Activated CD8-positive, alpha-beta T cell treated with anti-CD3 and anti-CD28 coated beads, Interleukin-2, amount 10 ng/mL, durations not matched to agents 7 days and 5 days (primary cell): Measurements from ENCODE around the gene MRTFA. TPM values are rescaled to one million over a fixed set of nuclear protein-coding genes. Genes with fewer than 3 reads are reported as not detected.

ENCODE experiments used
- ATAC-seq: fragments of 150-1000 bp; cut with Tn5 transposase; one replicate; pipeline ENCODE4 v1.10.0; 2021; ENCODE audit warnings: moderate library complexity
- CTCF ChIA-PET: fragments of 350-600 bp; sonication (Branson Sonifier 250); formaldehyde crosslinking; loops from one replicate; lab custom pipeline; 2021; ENCODE audit warnings: antibody characterized with exemption; lab: Charles Lee
- POLR2A ChIA-PET: fragments of 350-600 bp; sonication (Branson Sonifier 250); formaldehyde crosslinking; loops from one replicate; lab custom pipeline; 2021; ENCODE audit warnings: antibody characterized with exemption; lab: Charles Lee
- DNase-seq: peaks from one replicate; pipeline ENCODE4 v3.0.0-alpha.2; 2020
- H3K27ac Mint-ChIP-seq: one replicate; pipeline ENCODE4 v1.8.0; 2021; ENCODE audit warnings: mild to moderate bottlenecking, mixed read lengths
- H3K27me3 Mint-ChIP-seq: one replicate; pipeline ENCODE4 v1.8.0; 2021; ENCODE audit warnings: low read depth, mixed read lengths
- H3K36me3 Mint-ChIP-seq: one replicate; pipeline ENCODE4 v1.8.0; 2021; ENCODE audit warnings: low read depth, mixed read lengths
- H3K4me1 Mint-ChIP-seq: one replicate; pipeline ENCODE4 v1.8.0; 2021; ENCODE audit warnings: low read depth, mixed read lengths
- H3K4me3 Mint-ChIP-seq: one replicate; pipeline ENCODE4 v1.8.0; 2021; ENCODE audit warnings: mild to moderate bottlenecking, mixed read lengths
- H3K9me3 Mint-ChIP-seq: one replicate; pipeline ENCODE4 v1.8.0; 2022; ENCODE audit warnings: mixed read lengths; ENCODE audit not compliant: insufficient read depth
- total RNA-seq, 2 experiments: library from RNA; stranded (reverse); gene quantifications; one replicate each; pipeline ENCODE4 v1.2.3, GENCODE V29; 2021

Gene MRTFA
- total RNA-seq, 2 experiments from 2014 or later: 65.0 to 65.1 TPM

GRCh38 chr22:40451210-40451609 lies 185.3 kb downstream of the MRTFA start:
- peak; percentile 42 for DNase-seq
- no peaks in the 10 kb centered on the region for H3K9me3 Mint-ChIP-seq
- H3K36me3 Mint-ChIP-seq: peaks cover 54% of the 10 kb centered on the region
- H3K27ac Mint-ChIP-seq: peak overlapping the region; percentile 78
- CTCF ChIA-PET: interaction anchor here (0.8 to 7.0 kb wide), 8 partner anchors 11 to 922 kb away, joined by 3 to 54 read pairs (median 3); no protein-coding TSS in a partner anchor
- H3K27me3 Mint-ChIP-seq: no peaks in the 10 kb centered on the region
- peak overlapping the region; percentile 36 for H3K4me3 Mint-ChIP-seq
- peaks cover 44% of the 10 kb centered on the region for H3K4me1 Mint-ChIP-seq
- POLR2A ChIA-PET: interaction anchor here (0.5 to 0.7 kb wide), 2 partner anchors 11 to 163 kb away, joined by 3 to 5 read pairs; no protein-coding TSS in a partner anchor
- peak; percentile 70 for ATAC-seq

- Mint-ChIP-seq H3K4me3 (peak overlapping the region; percentile 36), H3K27me3 (no peaks in the 10 kb centered on the region), H3K9me3 (no peaks in the 10 kb centered on the region), H3K4me1 (peaks cover 44% of the 10 kb centered on the region), H3K36me3 (peaks cover 58% of the 10 kb centered on the region), H3K27ac (no peak overlapping the region)
- CTCF ChIA-PET: interaction anchor here (0.8 to 7.0 kb wide), 8 partner anchors 12 to 922 kb away, joined by 3 to 54 read pairs (median 3); no protein-coding TSS in a partner anchor
- POLR2A ChIA-PET: no interaction called here
- DNase-seq (no peak), ATAC-seq (no peak)
Observed at GRCh38 chr22:40450616-40451015, 185.9 kb downstream of the MRTFA start.

GRCh38 chr22:40449676-40450035 lies 186.9 kb downstream of the MRTFA start:
- Mint-ChIP-seq H3K27ac (no peak overlapping the region), H3K4me3 (no peak overlapping the region), H3K4me1 (peaks cover 47% of the 10 kb centered on the region), H3K27me3 (no peaks in the 10 kb centered on the region), H3K9me3 (no peaks in the 10 kb centered on the region), H3K36me3 (peaks cover 61% of the 10 kb centered on the region)
- DNase-seq: no peak
- ATAC-seq: no peak
- ChIA-PET CTCF (interaction anchor here (0.8 to 7.0 kb wide), 6 partner anchors 11 to 449 kb away, joined by 3 to 54 read pairs (median 8); no protein-coding TSS in a partner anchor), POLR2A (interaction anchor here (0.9 kb wide), 2 partner anchors 14 to 84 kb away, joined by 3 to 4 read pairs; no protein-coding TSS in a partner anchor)

GRCh38 chr22:40446203-40446602 lies 190.3 kb downstream of the MRTFA start:
- DNase-seq: no peak
- H3K4me3 Mint-ChIP-seq: no peak overlapping the region
- no peaks in the 10 kb centered on the region for H3K9me3 Mint-ChIP-seq
- H3K36me3 Mint-ChIP-seq: peaks cover 48% of the 10 kb centered on the region
- no peak for ATAC-seq
- H3K4me1 Mint-ChIP-seq: peaks cover 27% of the 10 kb centered on the region
- no peaks in the 10 kb centered on the region for H3K27me3 Mint-ChIP-seq
- ChIA-PET CTCF (interaction anchor here (1.1 to 7.0 kb wide), 3 partner anchors 7 to 73 kb away, joined by 3 to 54 read pairs (median 4); no protein-coding TSS in a partner anchor), POLR2A (no interaction called here)
- peak overlapping the region; percentile 35 for H3K27ac Mint-ChIP-seq

- Mint-ChIP-seq H3K9me3 (no peaks in the 10 kb centered on the region), H3K36me3 (peaks cover 50% of the 10 kb centered on the region), H3K27me3 (no peaks in the 10 kb centered on the region), H3K4me3 (no peak overlapping the region), H3K4me1 (peaks cover 26% of the 10 kb centered on the region), H3K27ac (no peak overlapping the region)
- DNase-seq: no peak
- CTCF ChIA-PET: interaction anchor here (0.8 to 0.9 kb wide), 2 partner anchors 35 to 201 kb away, joined by 3 read pairs; no protein-coding TSS in a partner anchor
- ATAC-seq: no peak
- POLR2A ChIA-PET: no interaction called here
Observed at GRCh38 chr22:40444178-40444831, 192.2 kb downstream of the MRTFA start.

- H3K27ac Mint-ChIP-seq: no peak overlapping the region
- H3K36me3 Mint-ChIP-seq: peaks cover 50% of the 10 kb centered on the region
- H3K9me3 Mint-ChIP-seq: no peaks in the 10 kb centered on the region
- H3K4me3 Mint-ChIP-seq: no peak overlapping the region
- peaks cover 26% of the 10 kb centered on the region for H3K4me1 Mint-ChIP-seq
- H3K27me3 Mint-ChIP-seq: no peaks in the 10 kb centered on the region
- ATAC-seq (no peak), DNase-seq (no peak)
- ChIA-PET POLR2A (no interaction called here), CTCF (interaction anchor here (0.9 to 1.9 kb wide), 2 partner anchors 35 to 203 kb away, joined by 3 to 7 read pairs; no protein-coding TSS in a partner anchor)
Observed at GRCh38 chr22:40443732-40444131, 192.8 kb downstream of the MRTFA start.

- DNase-seq (no peak), ATAC-seq (no peak)
- H3K27ac Mint-ChIP-seq: no peak overlapping the region
- H3K9me3 Mint-ChIP-seq: no peaks in the 10 kb centered on the region
- peaks cover 42% of the 10 kb centered on the region for H3K4me1 Mint-ChIP-seq
- ChIA-PET POLR2A (no interaction called here), CTCF (interaction anchor here (1.9 to 12.9 kb wide), 3 partner anchors 7 to 204 kb away, joined by 7 to 153 read pairs (median 54); no protein-coding TSS in a partner anchor)
- H3K4me3 Mint-ChIP-seq: no peak overlapping the region
- H3K27me3 Mint-ChIP-seq: no peaks in the 10 kb centered on the region
- H3K36me3 Mint-ChIP-seq: peaks cover 43% of the 10 kb centered on the region
Observed at GRCh38 chr22:40441761-40442390, 194.6 kb downstream of the MRTFA start.

GRCh38 chr22:40436505-40437431 lies 199.8 kb downstream of the MRTFA start:
- Mint-ChIP-seq H3K9me3 (no peaks in the 10 kb centered on the region), H3K36me3 (peaks cover 33% of the 10 kb centered on the region), H3K4me1 (peaks cover 54% of the 10 kb centered on the region), H3K27me3 (no peaks in the 10 kb centered on the region), H3K27ac (peak overlapping the region; percentile 81), H3K4me3 (peak overlapping the region; percentile 27)
- DNase-seq (peak; percentile 41), ATAC-seq (peak; percentile 66)
- CTCF ChIA-PET: interaction anchor here (0.7 to 12.9 kb wide), 67 partner anchors 10 to 761 kb away, joined by 3 to 153 read pairs (median 6); partner anchors contain the start of genes MCHR1 and MRTFA
- POLR2A ChIA-PET: interaction anchor here (0.6 to 1.2 kb wide), 5 partner anchors 25 to 908 kb away, joined by 3 to 5 read pairs (median 3); no protein-coding TSS in a partner anchor

GRCh38 chr22:40434745-40435144 lies 201.8 kb downstream of the MRTFA start:
- H3K27ac Mint-ChIP-seq: no peak overlapping the region
- no peak for DNase-seq
- no peak for ATAC-seq
- POLR2A ChIA-PET: no interaction called here
- peaks cover 38% of the 10 kb centered on the region for H3K36me3 Mint-ChIP-seq
- CTCF ChIA-PET: interaction anchor here (0.6 to 12.9 kb wide), 9 partner anchors 29 to 212 kb away, joined by 3 to 153 read pairs (median 7); no protein-coding TSS in a partner anchor
- H3K27me3 Mint-ChIP-seq: no peaks in the 10 kb centered on the region
- H3K9me3 Mint-ChIP-seq: no peaks in the 10 kb centered on the region
- no peak overlapping the region for H3K4me3 Mint-ChIP-seq
- H3K4me1 Mint-ChIP-seq: peaks cover 42% of the 10 kb centered on the region

GRCh38 chr22:40434106-40434505 lies 202.4 kb downstream of the MRTFA start:
- POLR2A ChIA-PET: no interaction called here
- CTCF ChIA-PET: interaction anchor here (0.6 to 12.9 kb wide), 7 partner anchors 29 to 212 kb away, joined by 3 to 153 read pairs (median 14); no protein-coding TSS in a partner anchor
- H3K9me3 Mint-ChIP-seq: no peaks in the 10 kb centered on the region
- ATAC-seq: no peak
- peaks cover 42% of the 10 kb centered on the region for H3K4me1 Mint-ChIP-seq
- H3K27ac Mint-ChIP-seq: no peak overlapping the region
- no peak for DNase-seq
- no peaks in the 10 kb centered on the region for H3K27me3 Mint-ChIP-seq
- H3K4me3 Mint-ChIP-seq: no peak overlapping the region
- H3K36me3 Mint-ChIP-seq: peaks cover 39% of the 10 kb centered on the region
